BE2C (cell line): Measurements from ENCODE around the gene CEP41.

ENCODE experiments used
- DNase-seq: peaks from one replicate; pipeline ENCODE4 v3.0.0-alpha.2; 2020
- H3K27me3 ChIP-seq: fragments of 250-450 bp; sonication (Bioruptor Pico); 2 replicates; pipeline ENCODE4 v1.5.1; 2020; ENCODE audit warnings: mild to moderate bottlenecking
- H3K36me3 ChIP-seq: fragments of 250-450 bp; sonication (Bioruptor Pico); 2 replicates; pipeline ENCODE4 v1.5.1; 2020; ENCODE audit warnings: mild to moderate bottlenecking
- H3K4me1 ChIP-seq: fragments of 250-450 bp; sonication (Bioruptor Pico); 2 replicates; pipeline ENCODE4 v1.5.1; 2020
- H3K4me3 ChIP-seq: 2 replicates; pipeline ENCODE4 v1.5.1; 2011; ENCODE audit warnings: low read depth, low read length
- H3K9me3 ChIP-seq: fragments of 250-450 bp; sonication (Bioruptor Pico); 2 replicates; pipeline ENCODE4 v1.5.1; 2020
- CTCF ChIP-seq: IDR thresholded peaks from 2 replicates; pipeline ENCODE4 v1.5.1; 2012; ENCODE audit warnings: mild to moderate bottlenecking, low read depth, low read length

The CEP41 gene

GRCh38 chr7:130409067-130409711 lies 31.6 kb downstream of the CEP41 start:
- peaks cover 5% of the 10 kb centered on the region; the same call in 1 of the 2 replicates for H3K4me1 ChIP-seq
- no peak for TF ChIP-seq CTCF
- H3K27me3 ChIP-seq = no peaks in the 10 kb centered on the region
- DNase-seq = no peak
- no peaks in the 10 kb centered on the region for H3K36me3 ChIP-seq
- no peaks in the 10 kb centered on the region for H3K9me3 ChIP-seq
- no peak overlapping the region for H3K4me3 ChIP-seq

GRCh38 chr7:130405003-130405402 lies 35.8 kb downstream of the CEP41 start:
- no peak for DNase-seq
- no peaks in the 10 kb centered on the region for H3K27me3 ChIP-seq
- peaks cover 5% of the 10 kb centered on the region; the same call in 1 of the 2 replicates for H3K4me1 ChIP-seq
- H3K4me3 ChIP-seq = no peak overlapping the region
- H3K36me3 ChIP-seq = peaks cover 8% of the 10 kb centered on the region
- no peaks in the 10 kb centered on the region for H3K9me3 ChIP-seq
- no peak for TF ChIP-seq CTCF

- H3K36me3 ChIP-seq = peaks cover 8% of the 10 kb centered on the region
- TF ChIP-seq CTCF = no peak
- H3K4me1 ChIP-seq = peaks cover 3% of the 10 kb centered on the region; the same call in 1 of the 2 replicates
- DNase-seq = no peak
- H3K4me3 ChIP-seq = no peak overlapping the region
- no peaks in the 10 kb centered on the region for H3K27me3 ChIP-seq
- no peaks in the 10 kb centered on the region for H3K9me3 ChIP-seq
Measured at GRCh38 chr7:130401578-130401977, 39.2 kb downstream of the CEP41 start.

GRCh38 chr7:130401101-130401500 lies 39.7 kb downstream of the CEP41 start:
- no peak for TF ChIP-seq CTCF
- no peak for DNase-seq
- H3K9me3 ChIP-seq = no peaks in the 10 kb centered on the region

GRCh38 chr7:130400120-130400572 lies 40.7 kb downstream of the CEP41 start:
- Histone ChIP-seq H3K36me3 (peaks cover 8% of the 10 kb centered on the region), H3K9me3 (no peaks in the 10 kb centered on the region), H3K4me1 (peaks cover 3% of the 10 kb centered on the region; the same call in 1 of the 2 replicates), H3K4me3 (no peak overlapping the region), H3K27me3 (no peaks in the 10 kb centered on the region)
- DNase-seq = no peak
- TF ChIP-seq CTCF = no peak

More at GRCh38 chr7:130401101-130401500, 39.7 kb downstream of the CEP41 start:
- peaks cover 3% of the 10 kb centered on the region; the same call in 1 of the 2 replicates for H3K4me1 ChIP-seq
- peaks cover 8% of the 10 kb centered on the region for H3K36me3 ChIP-seq
- H3K27me3 ChIP-seq = no peaks in the 10 kb centered on the region
- H3K4me3 ChIP-seq = no peak overlapping the region

- TF ChIP-seq CTCF = no peak
Measured at GRCh38 chr7:130398526-130399090, 42.2 kb downstream of the CEP41 start.

More at GRCh38 chr7:130398526-130399090, 42.2 kb downstream of the CEP41 start:
- no peaks in the 10 kb centered on the region for H3K9me3 ChIP-seq
- DNase-seq = no peak
- no peak overlapping the region for H3K4me3 ChIP-seq
- no peaks in the 10 kb centered on the region for H3K27me3 ChIP-seq
- no peaks in the 10 kb centered on the region; the same call in 1 of the 2 replicates for H3K4me1 ChIP-seq
- H3K36me3 ChIP-seq = peaks cover 8% of the 10 kb centered on the region
